HG03575 (cell line): ENCODE measurements around the gene KRT33A.
"Not testable (repeated sequence)": the region's sequence is repeated elsewhere in the genome, so short reads cannot be mapped to it uniquely, and the experiment has no call there.

Experiments used
- ATAC-seq: cut with Tn5 transposase; IDR thresholded peaks from one replicate; pipeline ENCODE4 v1.9.1; 2021; ENCODE audit not compliant: unreplicated experiment, insufficient number of reproducible peaks, low FRiP score; ENCODE audit errors: extremely low read depth

Gene KRT33A

GRCh38 chr17:41350381-41350878 lies at the start of gene KRT33A:
Gene KRT33A (minus strand): TSS chr17:41350828. CDS start chr17:41350767, 61 bp downstream.
- ATAC-seq: not testable (repeated sequence)

GRCh38 chr17:41396996-41397660 lies 46.5 kb upstream of the KRT33A start, which contains the start of gene KRT31:
Gene KRT31 (minus strand): TSS chr17:41397608. CDS start chr17:41397539, 69 bp downstream.
- no peak for ATAC-seq

GRCh38 chr17:41396340-41396739 lies 45.7 kb upstream of the KRT33A start:
- no peak for ATAC-seq

GRCh38 chr17:41395611-41396010 lies 45.0 kb upstream of the KRT33A start:
- no peak for ATAC-seq

- ATAC-seq: not testable (repeated sequence)
Measured at GRCh38 chr17:41395044-41395443, 44.4 kb upstream of the KRT33A start.

GRCh38 chr17:41394254-41394996 lies 43.8 kb upstream of the KRT33A start:
- no peak for ATAC-seq

GRCh38 chr17:41393826-41394225 lies 43.2 kb upstream of the KRT33A start:
- no peak for ATAC-seq

GRCh38 chr17:41393294-41393693 lies 42.7 kb upstream of the KRT33A start:
- ATAC-seq: no peak

GRCh38 chr17:41392278-41392677 lies 41.6 kb upstream of the KRT33A start:
- ATAC-seq: no peak

- no peak for ATAC-seq
Measured at GRCh38 chr17:41391535-41391934, 40.9 kb upstream of the KRT33A start.

- ATAC-seq: no peak
Measured at GRCh38 chr17:41390411-41390938, 39.8 kb upstream of the KRT33A start.

GRCh38 chr17:41387670-41388069 lies 37.0 kb upstream of the KRT33A start:
- ATAC-seq: no peak

- ATAC-seq: no peak
Measured at GRCh38 chr17:41386227-41386626, 35.6 kb upstream of the KRT33A start.

- no peak for ATAC-seq
Measured at GRCh38 chr17:41383690-41384089, 33.1 kb upstream of the KRT33A start.

- no peak for ATAC-seq
Measured at GRCh38 chr17:41382394-41382793, 31.8 kb upstream of the KRT33A start.

- not testable (repeated sequence) for ATAC-seq
Measured at GRCh38 chr17:41381943-41382342, 31.3 kb upstream of the KRT33A start, which contains the start of gene KRT34. Gene KRT34 (minus strand): TSS chr17:41382306. CDS start chr17:41382246, 60 bp downstream.

GRCh38 chr17:41380091-41380490 lies 29.5 kb upstream of the KRT33A start:
- not testable (repeated sequence) for ATAC-seq

- ATAC-seq: no peak
Measured at GRCh38 chr17:41377546-41377945, 26.9 kb upstream of the KRT33A start.

GRCh38 chr17:41369713-41370112 lies 19.1 kb upstream of the KRT33A start, which contains the start of gene KRT33B:
Gene KRT33B (minus strand): TSS chr17:41369813. CDS start chr17:41369750, 63 bp downstream.
- ATAC-seq: no peak

- no peak for ATAC-seq
Measured at GRCh38 chr17:41369023-41369422, 18.4 kb upstream of the KRT33A start.
